Adipose tissue (tissue), 3 donors: ENCODE measurements around the gene KNTC1. TPM values are rescaled to one million over a fixed set of nuclear protein-coding genes. Genes with fewer than 3 reads are reported as not detected.
"Not testable (repeated sequence)": the region's sequence is repeated elsewhere in the genome, so short reads cannot be mapped to it uniquely, and the experiment has no call there.

ENCODE experiments used
- H3K27ac ChIP-seq: one replicate; pipeline ENCODE4 v1.5.1; 2013; ENCODE audit warnings: low read depth, low read length
- WGBS, 3 donors: extraction: QIAGEN DNeasy Blood & Tissue Kit; methylation state at CpG; one replicate each; pipeline ENCODE4 v1.1.7; 2013; 5-methylcytosine and 5-hydroxymethylcytosine counted together
- polyA plus RNA-seq, 3 donors: library from polyadenylated mRNA; stranded (reverse); fragments of 200-250 nt; gene quantifications; one replicate each; pipeline ENCODE4 v1.2.3, GENCODE V29; 2013
- donor health status: healthy with polysubstance abuse.
- donor health status: Bipolar disorder and iron deficiency.
- donor health status: healthy.

Gene KNTC1
- polyA plus RNA-seq, 3 donors, result 3.0 to 6.0 (median 4.7) TPM

DNA sequence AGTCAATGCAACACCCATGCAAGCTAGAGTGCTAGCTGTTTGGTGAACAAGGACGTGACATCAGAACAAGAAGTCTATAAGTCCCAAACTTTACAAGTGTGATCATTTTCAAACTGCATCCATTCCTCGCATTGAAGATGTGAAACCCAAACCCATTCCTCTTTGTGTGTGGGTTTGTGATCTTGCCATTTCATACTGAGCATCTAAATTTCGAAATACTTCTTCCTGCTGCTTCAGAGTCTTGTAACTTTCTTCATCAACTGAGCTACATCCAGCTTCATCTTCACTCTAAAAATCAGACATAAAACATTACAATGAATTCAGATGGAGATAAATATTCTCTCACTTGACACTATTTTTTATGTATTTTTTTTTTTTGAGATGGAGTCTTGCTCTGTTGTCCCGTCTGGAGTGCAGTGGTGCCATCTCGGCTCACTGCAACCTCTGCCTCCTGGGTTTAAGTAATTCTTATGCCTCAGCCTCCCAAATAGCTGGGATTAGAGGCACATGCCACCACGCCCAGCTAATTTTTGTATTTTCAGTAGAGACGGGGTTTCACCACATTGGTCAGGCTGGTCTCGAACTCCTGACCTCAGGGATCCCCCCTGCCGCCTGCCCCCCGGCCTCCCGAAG, 21.5 kb upstream of the KNTC1 start:
- H3K27ac ChIP-seq, result no peak overlapping the region
- 80 to 84% (median 81%) methylated on average over 11 of the region's 11 CpGs for WGBS, 3 donors

DNA sequence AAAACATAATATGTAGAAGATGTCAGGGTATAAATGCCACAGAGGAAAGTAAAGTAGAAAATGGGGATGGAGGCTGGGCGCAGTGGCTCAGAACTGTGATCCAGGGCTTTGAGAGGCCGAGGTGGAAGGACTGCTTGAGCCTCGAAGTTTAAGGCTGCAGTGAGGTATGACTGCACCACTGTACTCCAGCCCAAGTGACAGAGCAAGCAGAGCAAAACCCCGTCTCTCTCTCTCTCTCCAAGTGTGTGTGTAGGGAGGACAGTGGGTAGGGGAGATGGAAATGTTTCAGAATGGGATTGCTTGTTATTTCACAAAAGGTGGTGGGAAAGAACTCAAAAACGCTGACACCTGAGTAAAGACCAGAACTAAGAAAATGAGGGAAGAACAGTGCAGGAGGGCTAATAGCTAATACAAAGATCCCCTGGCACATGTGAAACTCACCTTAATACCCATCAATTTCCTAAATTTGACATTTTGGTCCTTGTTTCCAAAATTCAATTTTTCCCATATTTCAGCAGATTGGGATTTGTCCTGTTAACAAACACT, 20.6 kb upstream of the KNTC1 start:
- 94 to 95% (median 94%) methylated on average over 5 of the region's 5 CpGs for WGBS, 3 donors
- no peak overlapping the region for H3K27ac ChIP-seq

DNA sequence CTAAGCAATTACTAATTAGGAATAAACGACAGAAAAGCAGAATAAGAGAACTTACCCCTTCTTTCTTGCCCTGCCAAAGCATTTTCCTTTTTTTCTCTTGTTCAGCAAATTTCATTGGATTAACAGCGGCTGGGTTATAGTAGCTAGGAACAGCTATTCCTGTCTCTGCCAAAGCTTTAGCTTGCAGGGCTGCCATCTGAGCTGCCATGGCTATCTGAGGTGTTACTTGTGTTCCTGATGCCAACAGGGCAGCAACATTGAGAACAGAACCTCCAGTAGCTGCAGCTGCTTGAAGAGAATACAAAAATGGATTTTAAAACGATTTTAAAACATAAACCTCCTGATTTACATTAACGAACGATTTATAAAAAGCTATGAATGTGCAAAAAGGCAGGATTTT, 18.9 kb upstream of the KNTC1 start:
- WGBS, 3 donors, result 89 to 94% (median 92%) methylated on average over 5 of the region's 5 CpGs
- no peak overlapping the region for H3K27ac ChIP-seq

DNA sequence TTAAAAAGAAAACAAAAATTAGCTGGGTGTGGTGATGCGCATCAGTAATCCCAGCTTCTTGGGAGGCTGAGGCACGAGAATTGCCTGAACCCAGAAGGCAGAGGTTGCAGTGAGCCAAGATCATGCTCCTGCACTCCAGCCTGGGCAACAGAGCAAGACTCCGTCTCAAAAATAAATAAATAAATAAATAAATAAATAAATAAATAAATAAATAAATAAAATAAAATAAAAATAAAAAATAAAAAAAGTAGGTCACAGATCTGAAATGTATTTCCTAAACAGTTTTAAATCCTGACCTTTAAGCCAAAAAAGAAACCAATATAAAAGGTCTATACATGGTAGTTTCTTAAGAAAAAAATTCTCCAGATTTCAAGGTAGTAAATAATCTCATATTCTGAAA, 14.0 kb upstream of the KNTC1 start:
- 85 to 92% (median 91%) methylated on average over 3 of the region's 3 CpGs for WGBS, 3 donors
- not testable (repeated sequence) for H3K27ac ChIP-seq

DNA sequence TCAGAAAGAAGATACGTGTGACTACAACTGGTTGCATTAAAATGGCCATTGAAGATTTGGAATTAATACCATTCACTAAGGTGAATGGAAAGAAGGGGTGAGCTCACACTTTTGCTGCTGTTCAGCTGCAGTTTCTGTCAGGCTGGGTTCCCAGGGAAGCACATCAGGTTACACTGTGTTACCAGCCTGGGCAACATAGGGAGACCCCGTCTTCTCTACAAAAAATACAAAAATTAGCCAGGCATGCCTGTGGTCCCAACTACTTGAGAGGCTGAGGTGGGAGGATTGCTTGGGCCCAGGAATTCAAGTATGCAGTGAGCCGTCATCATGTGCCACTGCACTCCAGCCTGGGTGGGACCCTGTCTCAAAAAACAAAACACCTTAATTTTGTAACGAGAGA, 13.4 kb upstream of the KNTC1 start:
- no peak overlapping the region for H3K27ac ChIP-seq
- 92 to 97% (median 94%) methylated on average over 4 of the region's 4 CpGs for WGBS, 3 donors

- H3K27ac ChIP-seq, result no peak overlapping the region
- 89 to 99% (median 94%) methylated on average over 2 of the region's 2 CpGs for WGBS, 3 donors
These were observed 11.8 kb upstream of the KNTC1 start for GRCh38 chr12:122515275-122515674.

DNA sequence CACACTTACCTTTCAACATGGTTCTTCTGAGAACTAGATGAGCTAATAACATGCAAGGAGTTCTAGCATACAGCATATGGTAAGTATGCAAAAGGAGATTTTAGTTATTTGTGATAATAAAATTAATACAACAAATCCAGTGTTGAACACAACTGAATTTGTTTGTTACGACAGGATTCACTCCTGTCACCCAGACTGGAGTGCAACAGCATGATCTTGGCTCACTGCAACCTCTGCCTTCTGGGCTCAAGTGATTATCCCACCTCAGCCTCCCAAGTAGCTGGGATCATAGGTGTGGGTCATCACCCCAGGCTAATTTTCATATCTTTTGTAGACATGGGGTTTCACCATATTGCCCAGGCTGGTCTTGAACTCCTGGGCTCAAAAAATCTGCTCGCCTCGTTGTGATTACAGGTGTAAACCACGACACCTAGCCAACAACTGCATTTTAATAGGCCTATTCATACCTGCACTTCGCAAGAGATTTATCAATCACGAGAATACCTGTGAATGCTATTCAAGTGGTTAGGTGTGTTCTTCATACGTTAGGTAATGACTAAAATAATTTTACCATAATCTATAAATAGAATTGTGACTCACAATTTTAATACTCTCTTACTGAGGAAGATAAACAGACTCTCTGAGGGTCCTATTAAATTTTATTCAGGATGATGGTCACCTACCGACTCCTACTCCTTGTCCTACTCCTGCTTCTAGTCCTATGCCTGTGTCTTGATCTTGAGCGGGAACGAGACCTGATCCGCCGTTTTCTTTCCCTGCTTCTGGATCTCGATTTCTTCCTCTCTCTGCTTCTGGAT, 10.3 kb upstream of the KNTC1 start:
- H3K27ac ChIP-seq, result no peak overlapping the region
- 90 to 95% (median 92%) methylated on average over 13 of the region's 13 CpGs for WGBS, 3 donors

DNA sequence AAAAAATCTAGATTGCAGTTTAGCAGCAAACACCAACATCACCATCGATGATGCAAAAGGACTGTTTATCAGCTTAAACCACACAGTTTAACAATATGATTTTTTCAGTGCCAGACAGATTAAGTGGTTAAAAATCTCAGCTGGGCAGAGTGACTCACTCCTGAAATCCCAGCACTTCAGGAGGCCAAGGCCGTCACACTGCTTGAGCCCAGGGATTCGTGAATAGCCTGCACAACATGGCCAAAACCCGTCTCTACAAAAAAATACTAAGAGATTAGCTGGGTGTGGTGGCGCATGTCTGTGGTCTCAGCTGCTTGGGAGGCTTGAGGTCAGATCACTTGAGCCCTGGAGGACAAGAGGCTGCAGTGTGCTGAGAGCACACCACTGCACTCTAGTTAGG, 9.2 kb upstream of the KNTC1 start:
- H3K27ac ChIP-seq, result no peak overlapping the region
- 63 to 74% (median 73%) methylated on average over 5 of the region's 5 CpGs for WGBS, 3 donors

GRCh38 chr12:122518908-122519307, 8.1 kb upstream of the KNTC1 start:
- H3K27ac ChIP-seq, result no peak overlapping the region
- 95 to 97% (median 96%) methylated on average over 1 of the region's 1 CpG for WGBS, 3 donors

DNA sequence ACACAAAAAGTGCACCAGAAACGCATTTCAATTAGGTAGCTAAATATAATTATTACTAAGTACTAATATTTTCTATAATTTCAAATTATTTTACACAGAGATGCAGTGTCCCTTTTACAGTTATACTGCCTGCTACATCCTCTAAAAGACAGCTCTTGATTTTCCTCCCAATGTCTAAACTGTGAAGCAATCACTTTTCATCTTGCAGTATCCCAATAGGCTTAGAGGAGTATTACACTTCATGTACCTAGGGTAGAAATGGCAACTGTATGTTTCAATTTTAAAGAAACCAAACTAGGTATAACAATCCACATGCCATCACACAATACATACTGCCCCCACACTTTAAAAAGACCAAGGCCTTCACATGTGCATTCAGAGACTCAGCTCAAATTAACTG, 7.6 kb upstream of the KNTC1 start:
- WGBS, 3 donors, result 80 to 89% (median 85%) methylated on average over 1 of the region's 1 CpG
- H3K27ac ChIP-seq, result no peak overlapping the region

DNA sequence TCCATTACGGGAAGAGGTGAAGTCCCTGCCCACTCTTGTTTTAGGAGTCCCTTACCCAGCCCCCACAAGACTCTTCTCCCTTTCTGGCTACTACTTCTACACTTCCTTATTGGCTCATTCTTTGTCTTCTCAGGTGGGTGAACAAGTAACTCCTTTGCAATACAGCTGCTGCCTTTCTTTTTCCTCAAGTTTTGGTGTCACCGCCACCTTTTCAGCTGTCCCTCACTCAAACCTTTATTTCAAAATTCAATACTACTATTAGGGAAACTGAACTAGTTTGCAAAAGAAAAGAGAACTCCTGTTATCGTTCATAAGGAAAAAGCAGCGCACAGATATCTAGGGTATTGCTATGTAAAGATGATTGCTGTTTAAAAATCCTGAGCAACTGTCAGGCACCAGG, 6.4 kb upstream of the KNTC1 start:
- H3K27ac ChIP-seq, result no peak overlapping the region
- WGBS, 3 donors, result 92 to 95% (median 94%) methylated on average over 4 of the region's 4 CpGs

GRCh38 chr12:122523280-122523679, 3.8 kb upstream of the KNTC1 start:
- 38 to 49% (median 48%) methylated on average over 8 of the region's 8 CpGs for WGBS, 3 donors
- H3K27ac ChIP-seq, result no peak overlapping the region

- no peak overlapping the region for H3K27ac ChIP-seq
- WGBS, 3 donors, result 9 to 38% (median 34%) methylated on average over 8 of the region's 8 CpGs
These were observed 3.0 kb upstream of the KNTC1 start for GRCh38 chr12:122523846-122524718.

DNA sequence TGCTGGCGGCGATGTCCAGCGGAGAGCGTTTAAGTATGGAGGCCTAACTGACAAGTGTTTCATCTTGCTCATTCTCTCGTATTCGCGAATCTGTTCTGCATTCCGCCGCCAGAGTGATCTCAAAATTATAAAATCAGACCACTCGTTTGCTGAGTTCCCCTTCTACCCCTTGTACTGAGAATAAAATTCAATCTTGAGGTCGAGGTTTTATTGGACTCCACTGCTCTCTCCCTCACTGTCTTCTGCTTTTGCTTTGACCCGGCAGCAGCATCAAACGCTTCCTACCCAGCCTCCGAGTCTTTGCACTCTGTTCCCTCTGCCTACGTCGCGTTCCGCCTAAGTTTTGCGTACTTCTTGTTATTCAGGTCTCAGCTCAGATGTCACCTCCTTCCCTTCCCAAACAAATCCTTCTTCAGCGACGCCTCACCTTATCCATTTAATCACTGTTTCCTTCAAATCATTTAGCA, 462 bp downstream of the KNTC1 start:
- H3K27ac ChIP-seq, result no peak overlapping the region
- WGBS, 3 donors, result 0% methylated on average over 21 of the region's 21 CpGs

- WGBS, 3 donors, result 91 to 94% (median 92%) methylated on average over 7 of the region's 7 CpGs
- no peak overlapping the region for H3K27ac ChIP-seq
These were observed 1.5 kb downstream of the KNTC1 start for GRCh38 chr12:122528582-122528981.

GRCh38 chr12:122528992-122529391, 1.9 kb downstream of the KNTC1 start:
- 97 to 98% (median 97%) methylated on average over 6 of the region's 6 CpGs for WGBS, 3 donors
- H3K27ac ChIP-seq, result no peak overlapping the region

- WGBS, 3 donors, result 89 to 95% (median 90%) methylated on average over 2 of the region's 2 CpGs
- H3K27ac ChIP-seq, result no peak overlapping the region
These were observed 6.8 kb downstream of the KNTC1 start for GRCh38 chr12:122533856-122534255.

- 97% methylated on average over 4 of the region's 4 CpGs for WGBS, 3 donors
- no peak overlapping the region for H3K27ac ChIP-seq
These were observed 10.0 kb downstream of the KNTC1 start for GRCh38 chr12:122537021-122537420.

DNA sequence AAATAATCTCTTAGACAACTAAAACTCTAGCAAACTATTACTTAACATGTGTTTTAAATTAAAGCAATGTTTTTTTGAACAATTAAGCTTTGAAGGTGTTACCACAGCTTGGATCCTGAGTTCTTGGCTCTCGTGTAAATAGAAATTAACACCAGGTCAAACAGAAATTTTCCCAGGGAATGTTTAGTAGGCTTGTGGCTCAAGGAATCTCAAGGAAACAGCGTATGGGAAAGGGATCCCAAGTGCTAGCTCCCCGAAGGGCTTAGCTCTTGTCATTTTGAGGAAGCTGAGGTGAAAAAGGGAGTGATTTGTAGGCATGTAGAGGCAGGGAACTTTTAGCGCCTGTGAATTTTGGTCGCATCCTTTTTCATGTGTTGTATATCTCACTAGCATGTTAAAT, 11.4 kb downstream of the KNTC1 start:
- WGBS, 3 donors, result 43 to 96% (median 94%) methylated on average over 5 of the region's 5 CpGs
- no peak overlapping the region for H3K27ac ChIP-seq
